ENCODE results near the gene CCDC9B.

CCDC9B gene

DNA sequence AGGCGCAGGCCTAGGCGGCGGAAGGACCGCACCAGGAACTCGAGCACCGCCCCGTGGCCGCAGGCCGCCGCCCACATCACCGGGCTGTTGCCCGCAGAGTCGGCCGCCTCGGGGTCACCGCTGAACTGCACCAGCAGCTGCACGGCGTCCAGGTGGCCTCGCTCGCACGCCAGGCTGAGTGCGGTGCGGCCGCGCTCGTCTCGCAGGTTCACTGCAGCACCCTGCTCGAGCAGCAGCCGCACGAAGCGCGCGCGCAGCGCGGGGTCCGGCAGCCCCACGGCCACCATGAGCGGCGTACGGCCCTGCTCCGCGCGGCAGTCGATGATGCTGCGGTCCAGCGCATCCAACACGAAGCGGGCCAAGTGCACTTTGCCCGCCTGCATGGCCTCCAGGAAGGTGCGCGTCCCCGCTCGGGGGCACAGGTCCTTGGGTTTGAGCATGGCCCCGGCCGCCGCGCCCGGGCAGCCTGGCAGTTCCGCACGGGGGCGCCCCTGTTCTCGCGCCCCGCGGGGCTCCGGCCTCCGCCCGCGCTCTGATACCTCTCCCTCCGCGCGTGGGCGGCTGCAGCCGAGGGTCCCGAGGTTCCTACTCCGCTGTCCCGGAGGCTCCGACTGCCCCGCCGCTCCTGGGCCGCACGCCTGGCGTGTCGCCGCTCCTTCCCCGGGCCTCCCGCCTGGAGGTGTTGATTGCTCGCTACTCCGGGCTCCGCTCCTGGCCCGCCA is 58.4 kb downstream of the CCDC9B start:
- H3K27ac ChIP-seq = no peak overlapping the region
- DNase-seq (ENCODE audit: low read depth, low spot score) = no peak

DNA sequence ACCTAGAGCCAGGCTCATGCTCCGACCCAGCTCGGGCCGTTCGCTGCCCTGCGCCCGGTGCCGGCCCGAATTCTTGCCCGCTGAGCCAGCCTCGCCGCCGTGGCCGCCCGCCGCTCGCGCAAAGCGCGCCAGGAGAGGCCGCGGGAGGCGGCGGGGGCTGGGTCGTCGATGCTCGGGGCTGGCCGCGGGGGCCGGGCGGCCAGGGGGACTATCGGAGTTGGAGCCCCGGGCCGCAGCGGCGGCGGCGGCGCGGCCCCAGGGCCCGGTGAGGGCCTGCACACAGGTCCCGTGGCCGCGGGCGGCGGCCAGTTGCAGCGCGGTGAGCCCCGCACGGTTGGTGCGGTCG is 59.0 kb downstream of the CCDC9B start:
- H3K27ac ChIP-seq = no peak overlapping the region
- no peak for DNase-seq (ENCODE audit: low read depth, low spot score)

Measured in epithelial cell of prostate (primary cell).